Lung (tissue), 12 donors: ENCODE data around the gene RAI2. TPM values are rescaled to one million over a fixed set of nuclear protein-coding genes. Genes with fewer than 3 reads are reported as not detected.

Experiments
- ATAC-seq: fragments of 200-7000 bp; cut with Tn5 transposase; one replicate; pipeline ENCODE4 v1.9.1; 2020; ENCODE audit warnings: moderate number of reproducible peaks; ENCODE audit not compliant: insufficient read depth, low FRiP score
- DNase-seq, 3 donors: peaks; one replicate each; pipeline ENCODE4 v3.0.0-alpha.2; 2013 to 2017
- H3K27ac ChIP-seq, 2 donors: one replicate each; pipeline ENCODE4 v1.5.1; 2013; ENCODE audit warnings: mild to moderate bottlenecking in 2 of 2, moderate library complexity in 2 of 2, control low read depth in 1 of 2, inconsistent platforms in 1 of 2, low read depth in 1 of 2, low read length in 1 of 2
- H3K27me3 ChIP-seq, 3 donors: one replicate each; pipeline ENCODE4 v1.5.1; 2013; ENCODE audit warnings: low read length in 2 of 3; ENCODE audit not compliant: control insufficient read depth in 3 of 3, insufficient read depth in 3 of 3
- H3K36me3 ChIP-seq, 4 donors: one replicate each; pipeline ENCODE4 v1.5.1; 2013; ENCODE audit warnings: low read length in 4 of 4, mild to moderate bottlenecking in 1 of 4, moderate library complexity in 1 of 4; ENCODE audit not compliant: control insufficient read depth in 4 of 4, insufficient read depth in 4 of 4
- H3K4me1 ChIP-seq, 5 donors: one replicate each; pipeline ENCODE4 v1.5.1; 2013; ENCODE audit warnings: low read length in 5 of 5, mild to moderate bottlenecking in 2 of 5, moderate library complexity in 1 of 5; ENCODE audit not compliant: control insufficient read depth in 5 of 5, insufficient read depth in 5 of 5
- H3K4me3 ChIP-seq: one replicate; pipeline ENCODE4 v1.5.1; 2013; ENCODE audit warnings: mild to moderate bottlenecking, control low read depth, moderate library complexity
- H3K9ac ChIP-seq, 2 donors: one replicate each; pipeline ENCODE4 v1.5.1; 2013; ENCODE audit warnings: low read length in 2 of 2, control low read depth in 1 of 2; ENCODE audit not compliant: insufficient read depth in 1 of 2
- H3K9me3 ChIP-seq, 4 donors: one replicate each; pipeline ENCODE4 v1.5.1; 2013; ENCODE audit warnings: low read length in 3 of 4, mild to moderate bottlenecking in 1 of 4, moderate library complexity in 1 of 4; ENCODE audit not compliant: control insufficient read depth in 4 of 4, insufficient read depth in 3 of 4
- CTCF ChIP-seq: IDR thresholded peaks from 2 replicates; pipeline ENCODE4 v1.5.1; 2012; ENCODE audit warnings: mild to moderate bottlenecking; ENCODE audit errors: control extremely low read depth, extremely low read depth
- WGBS, 2 donors: extraction: QIAGEN DNeasy Blood & Tissue Kit; methylation state at CpG; one replicate each; pipeline ENCODE4 v1.1.7; 2013; 5-methylcytosine and 5-hydroxymethylcytosine counted together
- polyA plus RNA-seq, 2 donors: library from polyadenylated mRNA; stranded (reverse); fragments of 200-250 nt; gene quantifications; one replicate each; pipeline ENCODE4 v1.2.1, GENCODE V29; 2013
- total RNA-seq, 2 donors: library from RNA; depleted of rRNA in 1 of 2; stranded (reverse); fragments of >200 nt in 1 of 2; gene quantifications; one replicate each; pipeline ENCODE4 v1.2.1, GENCODE V29; 2014 to 2021
- donor health status: control.
- donor health status: control.
- donor health status: Bipolar disorder and iron deficiency.
- donor health status: healthy.
- donor health status: DM: yes; HTN: yes; CAD: no.

The RAI2 gene
- total and polyA plus RNA-seq, 4 donors: 11.5 to 19.9 (median 13.6) TPM

- ATAC-seq: no peak
- Histone ChIP-seq H3K36me3 (no peaks in the 10 kb centered on the region), H3K4me1 (peaks cover 0 to 30% (median 5%) of the 10 kb centered on the region in 5 donors), H3K4me3 (no peak overlapping the region), H3K27ac (peak overlapping the region in 1 of 2 donors; percentile 53), H3K9me3 (no peaks in the 10 kb centered on the region), H3K27me3 (peaks cover 0 to 22% (median 16%) of the 10 kb centered on the region in 3 donors), H3K9ac (no peak overlapping the region)
- no peak for TF ChIP-seq CTCF
- no peak for DNase-seq
- 65 to 83% methylated on average over 7 of the region's 7 CpGs for WGBS, 2 donors
Measured at GRCh38 chrX:17848545-17849265, 12.4 kb downstream of the RAI2 start.

GRCh38 chrX:17846045-17846444 is 15.1 kb downstream of the RAI2 start:
- ATAC-seq: no peak
- Histone ChIP-seq H3K9ac (no peak overlapping the region), H3K36me3 (no peaks in the 10 kb centered on the region), H3K4me1 (peaks cover 0 to 16% (median 5%) of the 10 kb centered on the region in 5 donors), H3K27ac (peak overlapping the region in 1 of 2 donors; percentile 2), H3K27me3 (peaks cover 0 to 25% (median 19%) of the 10 kb centered on the region in 3 donors), H3K9me3 (no peaks in the 10 kb centered on the region), H3K4me3 (no peak overlapping the region)
- TF ChIP-seq CTCF: no peak
- DNase-seq: no peak
- WGBS, 2 donors: 64 to 68% methylated on average over 2 of the region's 2 CpGs

- Histone ChIP-seq H3K9ac (no peak overlapping the region), H3K9me3 (no peaks in the 10 kb centered on the region), H3K4me1 (peaks cover 0 to 10% (median 5%) of the 10 kb centered on the region in 5 donors), H3K4me3 (no peak overlapping the region), H3K27ac (peak overlapping the region in 1 of 2 donors; percentile 72), H3K36me3 (no peaks in the 10 kb centered on the region), H3K27me3 (peaks cover 0 to 29% (median 23%) of the 10 kb centered on the region in 3 donors)
- no peak for DNase-seq
- 52 to 85% methylated on average over 2 of the region's 2 CpGs for WGBS, 2 donors
- TF ChIP-seq CTCF: no peak
- no peak for ATAC-seq
Measured at GRCh38 chrX:17844236-17844635, 16.9 kb downstream of the RAI2 start.
